Panc1 (cell line): ENCODE results near the gene DIS3L2. TPM values are rescaled to one million over a fixed set of nuclear protein-coding genes. Genes with fewer than 3 reads are reported as not detected.

ENCODE experiments used
- ATAC-seq: fragments of 200-7000 bp; cut with Tn5 transposase; 2 replicates; pipeline ENCODE4 v1.9.1; 2020; ENCODE audit warnings: mild to moderate bottlenecking, moderate library complexity
- BruUV-seq: library from RNA; stranded (reverse); fragments of 400-500 nt; replicated peaks from 2 replicates; lab custom pipeline; 2021; lab: Mats Ljungman, UMichigan
- CTCF ChIA-PET: fragments of 300-600 bp; sonication (Branson Sonifier 250); formaldehyde crosslinking; loops from one replicate; lab custom pipeline; 2022; ENCODE audit warnings: antibody characterized with exemption; lab: Charles Lee
- POLR2A ChIA-PET: fragments of 300-600 bp; sonication (Branson Sonifier 250); formaldehyde crosslinking; loops from one replicate; lab custom pipeline; 2022; ENCODE audit warnings: antibody characterized with exemption; lab: Charles Lee
- DNase-seq: peaks from one replicate; pipeline ENCODE4 v3.0.0-alpha.2; 2010; ENCODE audit warnings: low read depth, low spot score
- H3K27ac ChIP-seq: 2 replicates; pipeline ENCODE4 v1.5.1; 2011; ENCODE audit warnings: mild to moderate bottlenecking, low read length, inconsistent platforms
- H3K27me3 ChIP-seq: fragments of 200-500 bp; sonication (Bioruptor generic); 2 replicates; pipeline ENCODE4 v1.6.0; 2014; ENCODE audit warnings: low read length, inconsistent platforms; ENCODE audit not compliant: control insufficient read depth, insufficient read depth
- H3K36me3 ChIP-seq: fragments of 200-500 bp; sonication (Bioruptor generic); 2 replicates; pipeline ENCODE4 v1.5.1; 2014; ENCODE audit warnings: inconsistent platforms, mild to moderate bottlenecking, low read length, moderate library complexity; ENCODE audit not compliant: control insufficient read depth, insufficient read depth
- H3K4me1 ChIP-seq: 2 replicates; pipeline ENCODE4 v1.5.1; 2011; ENCODE audit warnings: inconsistent platforms, mild to moderate bottlenecking, low read length, moderate library complexity; ENCODE audit not compliant: control insufficient read depth, insufficient read depth
- H3K4me3 ChIP-seq, 2 experiments: 2 replicates each; pipeline ENCODE4 v1.5.1; 2011 to 2012; ENCODE audit warnings: low read depth in 2 of 2, low read length in 2 of 2, mild to moderate bottlenecking in 2 of 2, inconsistent platforms in 1 of 2, moderate library complexity in 1 of 2
- H3K9me3 ChIP-seq: fragments of 200-500 bp; sonication (Bioruptor generic); 2 replicates; pipeline ENCODE4 v1.5.1; 2014; ENCODE audit warnings: low read depth, mild to moderate bottlenecking, inconsistent platforms, low read length, moderate library complexity; ENCODE audit not compliant: control insufficient read depth, insufficient read depth
- POLR2AphosphoS5 ChIP-seq: IDR thresholded peaks from 2 replicates; pipeline ENCODE4 v1.6.1; 2012; ENCODE audit warnings: mild to moderate bottlenecking, low read depth, low read length, moderate library complexity
- SIN3A ChIP-seq: IDR thresholded peaks from 2 replicates; pipeline ENCODE4 v1.6.1; 2012; ENCODE audit warnings: low read depth, mild to moderate bottlenecking, low read length, moderate library complexity, borderline replicate concordance; ENCODE audit not compliant: insufficient read depth
- TCF7L2 ChIP-seq: IDR thresholded peaks from 2 replicates; pipeline ENCODE4 v1.6.1; 2011; ENCODE audit warnings: mild to moderate bottlenecking, low read depth, low read length, inconsistent platforms
- in situ Hi-C: cut with HindIII; loops from 2 replicates; pipeline ENCODE4 v1.10.0; 2016; ENCODE audit warnings: low sequenced_read_pairs, low pct_unique_long_range_greater_than_20kb
- intact Hi-C: fragments of 100-400 bp; cut with micrococcal nuclease; formaldehyde crosslinking; loops from one replicate; pipeline ENCODE4 v1.10.0; 2022; ENCODE audit not compliant: unreplicated experiment
- total RNA-seq: library from RNA; stranded (reverse); gene quantifications from one replicate; pipeline ENCODE4 v1.2.1, GENCODE V29; 2021; ENCODE audit not compliant: unreplicated experiment
- TF ChIP-seq, protein P1 (sequence below): fragments of 450-650 bp; IDR thresholded peaks from 2 replicates; pipeline ENCODE4 v1.5.1; 2017; ENCODE audit warnings: mild to moderate bottlenecking
- TF ChIP-seq, protein P2 (sequence below), 2 experiments: IDR thresholded peaks; 2 replicates each; pipeline ENCODE4 v1.6.1; 2011 to 2012; ENCODE audit warnings: low read depth in 2 of 2, control low read depth in 1 of 2, low read length in 1 of 2, mild to moderate bottlenecking in 1 of 2, moderate library complexity in 1 of 2; ENCODE audit not compliant: insufficient read depth in 1 of 2

Gene DIS3L2
- total RNA-seq, 1 experiment from 2014 or later = 28.1 TPM

DNA sequence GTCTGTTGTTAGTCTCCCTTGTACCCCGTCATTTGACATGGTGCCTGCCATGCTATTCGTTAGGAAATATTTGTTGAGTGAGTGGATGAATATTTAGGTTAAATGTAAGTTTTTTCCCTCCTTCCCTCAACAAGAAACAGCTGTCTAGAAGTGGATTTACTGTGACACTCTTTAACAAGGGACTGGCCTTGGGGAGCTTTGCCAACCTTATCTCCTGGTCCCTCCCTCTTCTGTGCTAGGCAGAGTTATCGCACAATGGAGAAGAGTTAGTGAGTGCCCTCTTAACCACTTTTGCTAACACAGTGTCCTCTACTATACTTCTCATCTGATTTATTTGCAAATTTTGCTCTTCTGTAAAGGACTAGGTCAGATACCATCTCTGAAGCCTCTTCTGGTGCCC is 61.2 kb downstream of the DIS3L2 start:
- intact Hi-C loops (no loop called here), in situ Hi-C loops (no loop called here)
- H3K36me3 ChIP-seq = peaks cover 5% of the 10 kb centered on the region
- H3K4me3 ChIP-seq = no peak overlapping the region
- H3K9me3 ChIP-seq = no peaks in the 10 kb centered on the region
- ATAC-seq (no peak), DNase-seq (no peak)
- H3K4me1 ChIP-seq = no peaks in the 10 kb centered on the region
- TF ChIP-seq, protein P1, sequence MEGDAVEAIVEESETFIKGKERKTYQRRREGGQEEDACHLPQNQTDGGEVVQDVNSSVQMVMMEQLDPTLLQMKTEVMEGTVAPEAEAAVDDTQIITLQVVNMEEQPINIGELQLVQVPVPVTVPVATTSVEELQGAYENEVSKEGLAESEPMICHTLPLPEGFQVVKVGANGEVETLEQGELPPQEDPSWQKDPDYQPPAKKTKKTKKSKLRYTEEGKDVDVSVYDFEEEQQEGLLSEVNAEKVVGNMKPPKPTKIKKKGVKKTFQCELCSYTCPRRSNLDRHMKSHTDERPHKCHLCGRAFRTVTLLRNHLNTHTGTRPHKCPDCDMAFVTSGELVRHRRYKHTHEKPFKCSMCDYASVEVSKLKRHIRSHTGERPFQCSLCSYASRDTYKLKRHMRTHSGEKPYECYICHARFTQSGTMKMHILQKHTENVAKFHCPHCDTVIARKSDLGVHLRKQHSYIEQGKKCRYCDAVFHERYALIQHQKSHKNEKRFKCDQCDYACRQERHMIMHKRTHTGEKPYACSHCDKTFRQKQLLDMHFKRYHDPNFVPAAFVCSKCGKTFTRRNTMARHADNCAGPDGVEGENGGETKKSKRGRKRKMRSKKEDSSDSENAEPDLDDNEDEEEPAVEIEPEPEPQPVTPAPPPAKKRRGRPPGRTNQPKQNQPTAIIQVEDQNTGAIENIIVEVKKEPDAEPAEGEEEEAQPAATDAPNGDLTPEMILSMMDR = no peak
- TF ChIP-seq TCF7L2 = no peak
- TF ChIP-seq SIN3A = no peak
- no peak for TF ChIP-seq POLR2AphosphoS5
- TF ChIP-seq, protein P2, sequence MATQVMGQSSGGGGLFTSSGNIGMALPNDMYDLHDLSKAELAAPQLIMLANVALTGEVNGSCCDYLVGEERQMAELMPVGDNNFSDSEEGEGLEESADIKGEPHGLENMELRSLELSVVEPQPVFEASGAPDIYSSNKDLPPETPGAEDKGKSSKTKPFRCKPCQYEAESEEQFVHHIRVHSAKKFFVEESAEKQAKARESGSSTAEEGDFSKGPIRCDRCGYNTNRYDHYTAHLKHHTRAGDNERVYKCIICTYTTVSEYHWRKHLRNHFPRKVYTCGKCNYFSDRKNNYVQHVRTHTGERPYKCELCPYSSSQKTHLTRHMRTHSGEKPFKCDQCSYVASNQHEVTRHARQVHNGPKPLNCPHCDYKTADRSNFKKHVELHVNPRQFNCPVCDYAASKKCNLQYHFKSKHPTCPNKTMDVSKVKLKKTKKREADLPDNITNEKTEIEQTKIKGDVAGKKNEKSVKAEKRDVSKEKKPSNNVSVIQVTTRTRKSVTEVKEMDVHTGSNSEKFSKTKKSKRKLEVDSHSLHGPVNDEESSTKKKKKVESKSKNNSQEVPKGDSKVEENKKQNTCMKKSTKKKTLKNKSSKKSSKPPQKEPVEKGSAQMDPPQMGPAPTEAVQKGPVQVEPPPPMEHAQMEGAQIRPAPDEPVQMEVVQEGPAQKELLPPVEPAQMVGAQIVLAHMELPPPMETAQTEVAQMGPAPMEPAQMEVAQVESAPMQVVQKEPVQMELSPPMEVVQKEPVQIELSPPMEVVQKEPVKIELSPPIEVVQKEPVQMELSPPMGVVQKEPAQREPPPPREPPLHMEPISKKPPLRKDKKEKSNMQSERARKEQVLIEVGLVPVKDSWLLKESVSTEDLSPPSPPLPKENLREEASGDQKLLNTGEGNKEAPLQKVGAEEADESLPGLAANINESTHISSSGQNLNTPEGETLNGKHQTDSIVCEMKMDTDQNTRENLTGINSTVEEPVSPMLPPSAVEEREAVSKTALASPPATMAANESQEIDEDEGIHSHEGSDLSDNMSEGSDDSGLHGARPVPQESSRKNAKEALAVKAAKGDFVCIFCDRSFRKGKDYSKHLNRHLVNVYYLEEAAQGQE (IDR thresholded peaks at IDR 0.05; ENCODE audit: insufficient read depth in 1 of 2, low read depth in 2 of 2, low read length in 1 of 2) = no peak
- no peaks in the 10 kb centered on the region for H3K27me3 ChIP-seq
- no TSS peak for BruUV-seq
- CTCF ChIA-PET = no interaction called here
- POLR2A ChIA-PET = no interaction called here
- no peak overlapping the region for H3K27ac ChIP-seq

- TF ChIP-seq TCF7L2 (no peak), POLR2AphosphoS5 (no peak), SIN3A (no peak)
- Histone ChIP-seq H3K4me1 (no peaks in the 10 kb centered on the region), H3K4me3 (no peak overlapping the region), H3K27me3 (no peaks in the 10 kb centered on the region), H3K36me3 (peaks cover 5% of the 10 kb centered on the region), H3K9me3 (no peaks in the 10 kb centered on the region), H3K27ac (no peak overlapping the region)
- intact Hi-C loops = no loop called here
- no TSS peak for BruUV-seq
- ChIA-PET CTCF (no interaction called here), POLR2A (no interaction called here)
- DNase-seq (no peak), ATAC-seq (no peak)
- in situ Hi-C loops = no loop called here
These were observed 61.9 kb downstream of the DIS3L2 start for GRCh38 chr2:232023426-232023825.

- Histone ChIP-seq H3K27me3 (no peaks in the 10 kb centered on the region), H3K9me3 (no peaks in the 10 kb centered on the region), H3K27ac (no peak overlapping the region), H3K4me1 (no peaks in the 10 kb centered on the region), H3K36me3 (peaks cover 5% of the 10 kb centered on the region), H3K4me3 (no peak overlapping the region)
- TF ChIP-seq TCF7L2 (no peak), POLR2AphosphoS5 (no peak), SIN3A (no peak)
- TF ChIP-seq, protein P2 (IDR thresholded peaks at IDR 0.05; ENCODE audit: insufficient read depth in 1 of 2, low read depth in 2 of 2, low read length in 1 of 2) = no peak
- no peak for ATAC-seq
- in situ Hi-C loops = no loop called here
- no peak for DNase-seq
- ChIA-PET POLR2A (no interaction called here), CTCF (no interaction called here)
- no TSS peak for BruUV-seq
- intact Hi-C loops = no loop called here
These were observed 62.9 kb downstream of the DIS3L2 start for GRCh38 chr2:232024457-232024856.
